Measurements from ENCODE around the gene STYX. TPM values are rescaled to one million over a fixed set of nuclear protein-coding genes. Genes with fewer than 3 reads are reported as not detected.
A peak's percentile ranks its signal among the peaks of the same experiment; 100 is the strongest.
"Not testable (repeated sequence)": the region's sequence is repeated elsewhere in the genome, so short reads cannot be mapped to it uniquely, and the experiment has no call there.

STYX gene
- total RNA-seq, 1 donor from 2014 or later: 13.3 TPM

DNA sequence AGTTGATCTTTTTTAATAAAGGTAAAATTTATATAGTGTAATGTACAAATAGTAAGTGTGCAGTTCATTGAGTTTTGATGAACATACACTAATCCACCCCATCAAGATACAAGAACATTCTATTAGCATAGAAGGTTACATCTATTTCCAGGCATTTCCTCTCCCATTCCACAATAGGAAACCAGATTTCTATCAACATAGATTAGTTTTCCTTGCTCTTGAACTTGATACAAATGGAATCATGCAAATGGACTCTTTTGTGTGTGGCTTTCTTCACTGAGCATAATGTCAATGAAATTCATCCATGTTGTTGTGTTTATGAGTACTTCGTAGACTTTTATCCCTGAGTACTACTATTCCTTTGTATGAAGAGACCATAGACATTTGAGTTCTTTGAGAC is 10.8 kb downstream of the STYX start:
- intact Hi-C loops (cut with micrococcal nuclease): no loop called here
- peaks cover 43% of the 10 kb centered on the region for H3K4me1 ChIP-seq
- no peaks in the 10 kb centered on the region for H3K9me3 ChIP-seq (replicated peaks)
- H3K4me3 ChIP-seq: no peak overlapping the region
- TF ChIP-seq, protein P1, sequence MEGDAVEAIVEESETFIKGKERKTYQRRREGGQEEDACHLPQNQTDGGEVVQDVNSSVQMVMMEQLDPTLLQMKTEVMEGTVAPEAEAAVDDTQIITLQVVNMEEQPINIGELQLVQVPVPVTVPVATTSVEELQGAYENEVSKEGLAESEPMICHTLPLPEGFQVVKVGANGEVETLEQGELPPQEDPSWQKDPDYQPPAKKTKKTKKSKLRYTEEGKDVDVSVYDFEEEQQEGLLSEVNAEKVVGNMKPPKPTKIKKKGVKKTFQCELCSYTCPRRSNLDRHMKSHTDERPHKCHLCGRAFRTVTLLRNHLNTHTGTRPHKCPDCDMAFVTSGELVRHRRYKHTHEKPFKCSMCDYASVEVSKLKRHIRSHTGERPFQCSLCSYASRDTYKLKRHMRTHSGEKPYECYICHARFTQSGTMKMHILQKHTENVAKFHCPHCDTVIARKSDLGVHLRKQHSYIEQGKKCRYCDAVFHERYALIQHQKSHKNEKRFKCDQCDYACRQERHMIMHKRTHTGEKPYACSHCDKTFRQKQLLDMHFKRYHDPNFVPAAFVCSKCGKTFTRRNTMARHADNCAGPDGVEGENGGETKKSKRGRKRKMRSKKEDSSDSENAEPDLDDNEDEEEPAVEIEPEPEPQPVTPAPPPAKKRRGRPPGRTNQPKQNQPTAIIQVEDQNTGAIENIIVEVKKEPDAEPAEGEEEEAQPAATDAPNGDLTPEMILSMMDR (IDR thresholded peaks at IDR 0.05; ENCODE audit: borderline replicate concordance): no peak
- H3K27ac ChIP-seq (replicated peaks): peak overlapping the region; percentile 60
- no peak for DNase-seq
- H3K36me3 ChIP-seq: peaks cover 6% of the 10 kb centered on the region
- H3K27me3 ChIP-seq (ENCODE audit: low read depth): no peaks in the 10 kb centered on the region

DNA sequence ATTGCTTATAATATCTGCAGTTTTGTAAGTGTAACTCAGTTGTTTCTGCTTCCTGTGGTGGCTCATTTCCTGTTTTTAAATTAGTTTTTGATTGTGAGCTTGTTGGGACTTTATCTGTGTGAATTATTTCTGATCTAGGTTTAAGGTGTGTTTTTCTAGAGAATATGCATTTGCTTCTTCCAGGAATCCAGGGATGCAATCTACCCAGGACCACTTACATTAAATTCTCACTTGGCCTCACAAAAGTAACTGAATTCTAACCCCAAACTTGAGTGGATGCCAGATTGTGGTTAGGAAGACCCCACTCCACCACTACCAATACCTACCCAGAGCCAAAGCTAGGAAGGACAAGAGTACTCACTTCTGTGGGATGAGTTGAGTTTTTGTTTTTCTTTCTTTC is 11.9 kb downstream of the STYX start:
- intact Hi-C loops (cut with micrococcal nuclease): no loop called here
- peaks cover 36% of the 10 kb centered on the region for H3K4me1 ChIP-seq
- H3K36me3 ChIP-seq: peaks cover 8% of the 10 kb centered on the region
- TF ChIP-seq, protein P1 (IDR thresholded peaks at IDR 0.05; ENCODE audit: borderline replicate concordance): no peak
- H3K27me3 ChIP-seq (ENCODE audit: low read depth): no peaks in the 10 kb centered on the region
- no peak for DNase-seq
- H3K9me3 ChIP-seq (replicated peaks): no peaks in the 10 kb centered on the region
- H3K27ac ChIP-seq (replicated peaks): peak overlapping the region; percentile 60
- no peak overlapping the region for H3K4me3 ChIP-seq

DNA sequence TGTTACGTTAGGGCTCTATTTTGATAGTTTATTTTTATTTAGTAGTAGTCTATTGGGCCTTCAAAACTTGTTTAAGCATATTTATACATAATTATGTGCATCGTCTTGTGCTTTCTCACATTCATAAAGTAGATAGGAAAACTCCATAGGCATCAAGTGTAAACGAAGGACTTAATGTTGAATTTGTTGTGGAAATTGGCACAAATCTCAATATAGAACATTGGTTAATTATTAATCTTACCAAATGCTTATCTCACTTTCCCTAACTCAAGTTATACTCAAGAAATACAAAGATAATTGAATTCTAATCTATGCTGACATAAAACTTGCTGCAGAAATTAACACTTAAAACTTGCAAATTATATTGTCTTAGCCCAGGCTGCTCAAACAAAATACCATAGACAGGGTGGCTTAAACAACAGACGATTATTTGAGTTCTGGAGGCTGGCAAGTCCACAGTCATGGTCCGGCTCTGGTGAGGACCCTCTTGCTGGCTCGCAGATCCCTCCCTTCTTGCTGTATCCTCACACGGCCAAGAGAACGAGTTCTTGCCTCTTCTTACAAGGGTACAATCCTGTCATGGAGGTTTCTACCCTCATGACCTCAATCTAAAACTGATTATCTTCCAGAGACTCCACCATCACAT is 18.8 kb downstream of the STYX start:
- TF ChIP-seq, protein P1 (IDR thresholded peaks at IDR 0.05; ENCODE audit: borderline replicate concordance): no peak
- Histone ChIP-seq H3K4me1 (peaks cover 5% of the 10 kb centered on the region), H3K9me3 (replicated peaks) (no peaks in the 10 kb centered on the region), H3K36me3 (peaks cover 62% of the 10 kb centered on the region), H3K4me3 (no peak overlapping the region), H3K27me3 (ENCODE audit: low read depth) (no peaks in the 10 kb centered on the region), H3K27ac (replicated peaks) (no peak overlapping the region)
- no peak for DNase-seq
- intact Hi-C loops (cut with micrococcal nuclease): no loop called here

DNA sequence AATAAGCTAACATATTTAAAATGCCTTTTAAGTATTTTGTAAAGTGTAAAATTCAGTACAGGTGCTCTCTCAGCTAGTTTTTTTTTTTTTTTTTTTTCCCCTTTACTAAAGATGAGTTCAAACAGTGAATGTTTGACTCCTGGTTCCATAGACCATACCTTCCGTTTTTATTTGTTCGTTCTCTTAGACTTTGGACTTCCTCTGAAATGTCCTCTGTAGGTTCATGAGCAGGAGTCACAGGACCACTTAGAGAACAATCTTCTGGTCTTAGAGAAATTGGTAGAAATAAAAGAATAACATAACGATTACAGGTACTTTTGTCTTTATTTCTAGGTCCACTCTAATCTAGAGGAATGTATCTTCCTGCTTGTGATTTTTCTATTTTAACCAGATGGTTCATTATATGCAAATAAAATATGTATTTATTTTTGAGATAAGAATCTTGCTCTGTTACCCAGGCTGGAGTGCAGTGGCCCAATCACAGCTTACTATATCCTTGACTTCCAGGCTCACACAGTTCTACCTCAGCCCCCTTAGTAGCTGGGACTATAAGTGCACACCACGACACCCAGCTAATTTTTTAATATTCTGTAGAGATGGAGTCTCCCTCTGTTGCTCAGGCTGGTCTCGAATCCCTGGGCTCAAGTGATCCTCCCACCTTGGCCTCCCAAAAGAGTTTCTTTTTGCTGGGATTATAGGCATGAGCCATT is 25.8 kb downstream of the STYX start:
- H3K36me3 ChIP-seq: peaks cover 50% of the 10 kb centered on the region
- H3K4me3 ChIP-seq: no peak overlapping the region
- intact Hi-C loops (cut with micrococcal nuclease): no loop called here
- H3K27me3 ChIP-seq (ENCODE audit: low read depth): no peaks in the 10 kb centered on the region
- no peaks in the 10 kb centered on the region for H3K9me3 ChIP-seq (replicated peaks)
- TF ChIP-seq, protein P1 (IDR thresholded peaks at IDR 0.05; ENCODE audit: borderline replicate concordance): no peak
- no peaks in the 10 kb centered on the region for H3K4me1 ChIP-seq
- DNase-seq: no peak
- H3K27ac ChIP-seq (replicated peaks): no peak overlapping the region

DNA sequence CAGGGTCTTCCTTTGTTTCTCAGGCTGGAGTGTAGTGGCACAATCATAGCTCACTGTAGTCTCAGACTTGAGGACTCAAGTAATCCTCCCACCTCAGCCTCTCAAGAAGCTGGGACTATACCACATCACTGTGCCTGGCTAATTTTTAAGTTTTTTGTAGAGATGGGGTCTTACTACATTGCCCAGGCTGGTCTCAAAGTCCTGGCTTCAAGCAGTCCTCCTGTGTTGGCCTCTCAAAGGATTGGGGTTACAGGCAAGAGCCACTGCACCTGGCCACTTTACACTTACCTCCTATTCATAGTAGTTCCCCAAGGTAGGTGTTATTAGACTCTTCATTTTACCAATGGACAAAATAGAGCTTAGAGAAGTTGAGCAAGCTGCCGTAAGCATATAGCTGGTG is 29.2 kb downstream of the STYX start:
- Histone ChIP-seq H3K9me3 (replicated peaks) (no peaks in the 10 kb centered on the region), H3K4me1 (no peaks in the 10 kb centered on the region), H3K36me3 (peaks cover 40% of the 10 kb centered on the region), H3K27ac (replicated peaks) (no peak overlapping the region), H3K27me3 (ENCODE audit: low read depth) (no peaks in the 10 kb centered on the region), H3K4me3 (no peak overlapping the region)
- intact Hi-C loops (cut with micrococcal nuclease): no loop called here
- no peak for DNase-seq
- TF ChIP-seq, protein P1 (IDR thresholded peaks at IDR 0.05; ENCODE audit: borderline replicate concordance): no peak

DNA sequence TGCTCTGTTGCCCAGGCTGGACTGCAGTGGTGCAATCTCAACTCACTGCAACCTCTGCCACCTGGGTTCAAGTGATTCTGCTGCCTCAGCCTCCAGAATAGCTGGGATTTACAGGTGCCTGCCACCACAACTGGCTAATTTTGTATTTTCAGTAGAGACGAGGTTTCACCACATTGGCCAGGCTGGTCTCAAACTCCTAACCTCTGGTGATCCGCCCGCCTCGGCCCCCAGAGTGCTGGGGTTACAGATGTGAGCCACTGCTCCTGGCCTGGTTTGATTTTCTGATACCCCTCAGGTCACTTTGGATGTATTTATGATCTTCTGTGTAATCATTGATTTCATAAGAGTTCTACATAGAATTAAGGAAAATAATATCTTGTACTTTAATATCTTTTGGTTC is 33.0 kb downstream of the STYX start:
- H3K9me3 ChIP-seq (replicated peaks); DNase-seq; H3K4me1 ChIP-seq; H3K27me3 ChIP-seq (ENCODE audit: low read depth); H3K4me3 ChIP-seq; intact Hi-C loops (cut with micrococcal nuclease); H3K27ac ChIP-seq (replicated peaks): not testable (repeated sequence)
- peaks cover 50% of the 10 kb centered on the region for H3K36me3 ChIP-seq
